Activated T-helper 1 cell treated with anti-CD3 and anti-CD28 coated beads, Interleukin-12 subunit alpha, Interleukin-12 subunit beta, Interleukin-2, Interleukin-4 antibody, amounts not matched to agents 30 ng/mL and 10 ng/mL and 1 ng/mL, durations not matched to agents 14 hours and 24 hours and 36 hours (primary cell): Measurements from ENCODE around the gene ITGBL1. TPM values are rescaled to one million over a fixed set of nuclear protein-coding genes. Genes with fewer than 3 reads are reported as not detected.

Experiments
- DNase-seq: peaks from one replicate; pipeline ENCODE4 v3.0.0; 2021; ENCODE audit warnings: low spot score
- H3K27ac Mint-ChIP-seq: one replicate; pipeline ENCODE4 v1.8.0; 2021; ENCODE audit warnings: mild to moderate bottlenecking, mixed read lengths
- H3K27me3 Mint-ChIP-seq: one replicate; pipeline ENCODE4 v1.8.0; 2022; ENCODE audit warnings: mild to moderate bottlenecking, moderate library complexity, mixed read lengths; ENCODE audit not compliant: insufficient read depth
- H3K36me3 Mint-ChIP-seq: one replicate; pipeline ENCODE4 v1.8.0; 2021; ENCODE audit warnings: low read depth, mixed read lengths
- H3K4me1 Mint-ChIP-seq: one replicate; pipeline ENCODE4 v1.8.0; 2021; ENCODE audit warnings: low read depth, mixed read lengths
- H3K4me3 Mint-ChIP-seq: one replicate; pipeline ENCODE4 v1.8.0; 2021; ENCODE audit warnings: mild to moderate bottlenecking, moderate library complexity, mixed read lengths
- H3K9me3 Mint-ChIP-seq: one replicate; pipeline ENCODE4 v1.8.0; 2021; ENCODE audit warnings: mixed read lengths
- intact Hi-C: fragments of 100-400 bp; cut with micrococcal nuclease; formaldehyde crosslinking; loops from one replicate; pipeline ENCODE4 v1.15.1; 2024
- total RNA-seq: library from RNA; stranded (reverse); gene quantifications from 2 replicates; pipeline ENCODE4 v1.2.3, GENCODE V29; 2022

The ITGBL1 gene
- total RNA-seq, 1 donor from 2014 or later = not detected

- H3K36me3 Mint-ChIP-seq = no peaks in the 10 kb centered on the region
- no peaks in the 10 kb centered on the region for H3K9me3 Mint-ChIP-seq
- no peak for DNase-seq
- H3K4me3 Mint-ChIP-seq = no peak overlapping the region
- H3K27ac Mint-ChIP-seq = no peak overlapping the region
- intact Hi-C loops = no loop called here
- H3K27me3 Mint-ChIP-seq = no peaks in the 10 kb centered on the region
- H3K4me1 Mint-ChIP-seq = no peaks in the 10 kb centered on the region
Measured at GRCh38 chr13:101424381-101425155, 27.9 kb upstream of the ITGBL1 start.

- no peaks in the 10 kb centered on the region for H3K27me3 Mint-ChIP-seq
- intact Hi-C loops = no loop called here
- no peaks in the 10 kb centered on the region for H3K9me3 Mint-ChIP-seq
- H3K27ac Mint-ChIP-seq = no peak overlapping the region
- no peak overlapping the region for H3K4me3 Mint-ChIP-seq
- H3K36me3 Mint-ChIP-seq = no peaks in the 10 kb centered on the region
- no peaks in the 10 kb centered on the region for H3K4me1 Mint-ChIP-seq
- DNase-seq = no peak
Measured at GRCh38 chr13:101425156-101425471, 27.4 kb upstream of the ITGBL1 start.

GRCh38 chr13:101425623-101426022 is 26.9 kb upstream of the ITGBL1 start:
- no peaks in the 10 kb centered on the region for H3K36me3 Mint-ChIP-seq
- intact Hi-C loops = no loop called here
- no peaks in the 10 kb centered on the region for H3K4me1 Mint-ChIP-seq
- no peak overlapping the region for H3K27ac Mint-ChIP-seq
- no peak for DNase-seq
- H3K27me3 Mint-ChIP-seq = no peaks in the 10 kb centered on the region
- H3K4me3 Mint-ChIP-seq = no peak overlapping the region
- H3K9me3 Mint-ChIP-seq = no peaks in the 10 kb centered on the region

- intact Hi-C loops = no loop called here
- DNase-seq = no peak
- no peak overlapping the region for H3K27ac Mint-ChIP-seq
- no peak overlapping the region for H3K4me3 Mint-ChIP-seq
- no peaks in the 10 kb centered on the region for H3K36me3 Mint-ChIP-seq
- no peaks in the 10 kb centered on the region for H3K4me1 Mint-ChIP-seq
- no peaks in the 10 kb centered on the region for H3K9me3 Mint-ChIP-seq
- no peaks in the 10 kb centered on the region for H3K27me3 Mint-ChIP-seq
Measured at GRCh38 chr13:101429733-101430132, 22.7 kb upstream of the ITGBL1 start.

GRCh38 chr13:101433895-101434294 is 18.6 kb upstream of the ITGBL1 start:
- no peak overlapping the region for H3K4me3 Mint-ChIP-seq
- no peaks in the 10 kb centered on the region for H3K4me1 Mint-ChIP-seq
- no peaks in the 10 kb centered on the region for H3K36me3 Mint-ChIP-seq
- H3K27ac Mint-ChIP-seq = no peak overlapping the region
- peaks cover under 1% of the 10 kb centered on the region for H3K27me3 Mint-ChIP-seq
- no peaks in the 10 kb centered on the region for H3K9me3 Mint-ChIP-seq
- DNase-seq = no peak
- intact Hi-C loops = no loop called here

GRCh38 chr13:101434486-101434885 is 18.0 kb upstream of the ITGBL1 start:
- Mint-ChIP-seq H3K27ac (no peak overlapping the region), H3K36me3 (no peaks in the 10 kb centered on the region), H3K4me1 (no peaks in the 10 kb centered on the region), H3K4me3 (no peak overlapping the region), H3K27me3 (peaks cover 2% of the 10 kb centered on the region), H3K9me3 (no peaks in the 10 kb centered on the region)
- intact Hi-C loops = no loop called here
- no peak for DNase-seq

- Mint-ChIP-seq H3K27ac (no peak overlapping the region), H3K27me3 (no peaks in the 10 kb centered on the region), H3K4me1 (no peaks in the 10 kb centered on the region), H3K9me3 (no peaks in the 10 kb centered on the region), H3K36me3 (no peaks in the 10 kb centered on the region), H3K4me3 (no peak overlapping the region)
- intact Hi-C loops = no loop called here
- DNase-seq = no peak
Measured at GRCh38 chr13:101447852-101448251, 4.6 kb upstream of the ITGBL1 start.

- no peak overlapping the region for H3K27ac Mint-ChIP-seq
- H3K9me3 Mint-ChIP-seq = no peaks in the 10 kb centered on the region
- no peaks in the 10 kb centered on the region for H3K36me3 Mint-ChIP-seq
- H3K27me3 Mint-ChIP-seq = peaks cover 4% of the 10 kb centered on the region
- no peak overlapping the region for H3K4me3 Mint-ChIP-seq
- DNase-seq = no peak
- H3K4me1 Mint-ChIP-seq = no peaks in the 10 kb centered on the region
- intact Hi-C loops = no loop called here
Measured at GRCh38 chr13:101449790-101450748, 2.4 kb upstream of the ITGBL1 start.

GRCh38 chr13:101450749-101451130 is 1.7 kb upstream of the ITGBL1 start:
- Mint-ChIP-seq H3K4me1 (no peaks in the 10 kb centered on the region), H3K27me3 (peaks cover 4% of the 10 kb centered on the region), H3K36me3 (no peaks in the 10 kb centered on the region), H3K9me3 (no peaks in the 10 kb centered on the region), H3K27ac (no peak overlapping the region), H3K4me3 (no peak overlapping the region)
- intact Hi-C loops = no loop called here
- no peak for DNase-seq

- DNase-seq = no peak
- Mint-ChIP-seq H3K27ac (no peak overlapping the region), H3K4me3 (no peak overlapping the region), H3K36me3 (no peaks in the 10 kb centered on the region), H3K27me3 (peaks cover 4% of the 10 kb centered on the region), H3K9me3 (no peaks in the 10 kb centered on the region), H3K4me1 (no peaks in the 10 kb centered on the region)
- intact Hi-C loops = no loop called here
Measured at GRCh38 chr13:101451641-101452040, 834 bp upstream of the ITGBL1 start.

- Mint-ChIP-seq H3K27ac (no peak overlapping the region), H3K9me3 (no peaks in the 10 kb centered on the region), H3K27me3 (peaks cover 6% of the 10 kb centered on the region), H3K4me1 (no peaks in the 10 kb centered on the region), H3K36me3 (no peaks in the 10 kb centered on the region), H3K4me3 (no peak overlapping the region)
- intact Hi-C loops = no loop called here
- DNase-seq = no peak
Measured at GRCh38 chr13:101453784-101454201, 1.3 kb downstream of the ITGBL1 start.

- Mint-ChIP-seq H3K27ac (no peak overlapping the region), H3K4me3 (no peak overlapping the region), H3K4me1 (no peaks in the 10 kb centered on the region), H3K27me3 (peaks cover 7% of the 10 kb centered on the region), H3K36me3 (no peaks in the 10 kb centered on the region), H3K9me3 (no peaks in the 10 kb centered on the region)
- no peak for DNase-seq
- intact Hi-C loops = no loop called here
Measured at GRCh38 chr13:101454767-101455166, 2.3 kb downstream of the ITGBL1 start.

- Mint-ChIP-seq H3K4me3 (no peak overlapping the region), H3K27me3 (peaks cover 8% of the 10 kb centered on the region), H3K36me3 (no peaks in the 10 kb centered on the region), H3K27ac (no peak overlapping the region), H3K4me1 (no peaks in the 10 kb centered on the region), H3K9me3 (no peaks in the 10 kb centered on the region)
- intact Hi-C loops = no loop called here
- DNase-seq = no peak
Measured at GRCh38 chr13:101455863-101456262, 3.4 kb downstream of the ITGBL1 start.
